Stimulated activated CD8-positive, alpha-beta memory T cell treated with anti-CD3 and anti-CD28 coated beads, Interleukin-2, amount 100 ng/mL, for 1 hour (primary cell): ENCODE measurements around the gene AP1M1.
"Not testable (repeated sequence)": the region's sequence is repeated elsewhere in the genome, so short reads cannot be mapped to it uniquely, and the experiment has no call there.

Source experiments
- DNase-seq, 2 donors: peaks; one replicate each; pipeline ENCODE4 v3.0.0-alpha.2; 2020; ENCODE audit warnings: low read depth in 2 of 2

Gene AP1M1

DNA sequence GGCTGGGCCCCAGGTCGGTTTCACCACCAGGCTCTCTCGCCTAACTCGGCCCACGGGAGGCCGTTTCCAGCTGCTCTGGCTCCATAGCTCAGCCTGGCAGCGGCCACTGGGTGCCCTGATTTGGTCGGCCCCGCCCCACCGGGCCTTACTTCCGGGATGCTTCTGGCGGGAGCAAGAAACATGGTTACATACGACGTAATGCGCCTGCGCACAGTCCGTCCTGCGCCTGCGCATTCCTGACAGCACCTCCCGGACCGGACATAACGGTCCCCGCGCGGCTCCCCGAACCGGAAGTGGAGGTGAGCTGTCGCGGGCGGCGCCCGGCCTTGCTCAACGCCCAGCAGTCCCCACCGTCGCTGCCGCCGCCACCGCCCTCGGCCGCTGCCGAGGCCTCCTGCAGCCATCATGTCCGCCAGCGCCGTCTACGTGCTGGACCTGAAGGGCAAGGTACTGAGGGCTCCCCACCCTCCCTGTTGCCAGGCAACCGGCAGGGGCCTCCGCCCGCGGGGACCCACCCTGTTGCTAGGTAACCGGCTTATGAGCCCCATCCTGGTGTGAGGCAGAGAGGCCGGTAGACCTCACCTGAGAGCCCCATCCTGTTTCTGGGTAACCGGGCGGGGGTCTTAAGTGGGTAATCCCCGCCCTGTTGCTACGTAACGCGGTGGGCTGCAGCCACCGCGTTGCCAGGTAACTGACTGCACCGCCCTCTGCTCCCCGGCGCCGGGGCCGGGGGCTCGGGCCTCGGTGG lies at the start of gene AP1M1:
Gene AP1M1, plus strand, starts transcription at position 290 of the 748 bp plus-strand sequence. Its CDS starts 116 bp downstream, at position 406.
- peak; percentile 97 to 98 for DNase-seq

GRCh38 chr19:16148443-16149229 lies 49.1 kb upstream of the AP1M1 start:
- DNase-seq = no peak

- no peak for DNase-seq
These were observed 44.0 kb upstream of the AP1M1 start for GRCh38 chr19:16153582-16154336.

- DNase-seq = no peak
These were observed 43.2 kb upstream of the AP1M1 start for GRCh38 chr19:16154557-16154956.

DNA sequence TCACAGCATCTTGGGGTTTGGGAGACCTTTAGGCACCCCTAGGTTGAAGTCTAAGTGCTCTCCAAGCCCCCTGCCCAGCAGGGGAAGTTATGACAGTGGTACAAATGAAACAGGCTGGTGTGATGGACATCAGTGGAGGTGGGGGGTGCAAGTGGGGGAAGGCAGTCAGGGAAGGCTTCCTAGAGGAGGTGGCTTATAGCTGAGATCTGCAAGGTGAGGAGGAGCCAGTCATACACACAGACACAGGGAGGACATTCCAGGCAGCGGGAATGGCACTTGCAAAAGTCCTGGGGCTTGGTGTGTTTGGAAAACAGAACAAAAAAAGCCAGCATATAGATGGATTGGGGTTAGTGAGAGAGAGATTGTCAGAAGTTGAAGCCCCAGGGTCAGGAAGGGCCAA lies 42.6 kb upstream of the AP1M1 start:
- no peak for DNase-seq

DNA sequence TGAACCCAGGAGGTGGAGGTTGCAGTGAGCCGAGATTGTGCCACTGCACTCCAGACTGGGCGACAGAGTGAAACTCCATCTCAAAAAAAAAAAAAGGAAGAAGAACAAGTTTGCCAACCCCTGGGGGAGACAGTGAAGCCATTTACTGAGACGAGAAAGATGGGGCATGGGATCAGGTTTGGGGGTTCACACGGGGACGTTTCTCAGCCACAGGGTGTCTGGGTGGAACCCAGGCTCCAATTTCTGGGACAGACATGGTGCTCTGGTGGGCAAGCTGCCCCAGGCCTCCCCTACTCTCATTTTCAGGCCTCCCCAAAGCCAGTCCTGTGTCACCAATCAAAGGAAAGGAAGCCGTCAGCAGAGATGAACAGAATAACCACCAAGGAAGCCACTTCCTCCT lies 40.8 kb upstream of the AP1M1 start:
- DNase-seq = no peak

GRCh38 chr19:16157601-16158000 lies 40.1 kb upstream of the AP1M1 start:
- no peak for DNase-seq

GRCh38 chr19:16159655-16160054 lies 38.1 kb upstream of the AP1M1 start:
- DNase-seq = no peak

DNA sequence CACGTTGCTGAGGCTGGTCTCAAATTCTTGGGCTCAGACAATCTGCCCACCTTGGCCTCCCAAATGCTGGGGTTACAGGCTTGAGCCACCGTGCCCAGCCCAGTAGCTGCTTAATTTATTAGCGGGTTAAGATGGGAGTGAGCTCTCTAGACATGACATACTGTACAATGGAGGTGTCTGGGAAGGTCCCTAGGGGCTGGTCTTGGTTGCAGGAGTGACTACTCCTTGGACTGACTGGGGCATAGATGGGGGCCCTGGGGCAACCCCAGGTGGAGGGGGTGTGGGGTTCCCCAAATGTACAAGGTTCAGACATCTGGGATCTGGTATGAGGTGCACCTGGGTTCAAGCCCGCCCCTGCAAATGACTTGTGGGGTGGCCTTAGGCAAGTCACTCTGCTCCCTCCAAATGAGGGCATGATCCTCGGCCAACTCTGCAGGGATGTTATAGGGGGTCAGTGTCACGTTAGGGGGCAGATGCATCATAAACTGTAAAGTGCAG lies 37.2 kb upstream of the AP1M1 start:
- DNase-seq = no peak

DNA sequence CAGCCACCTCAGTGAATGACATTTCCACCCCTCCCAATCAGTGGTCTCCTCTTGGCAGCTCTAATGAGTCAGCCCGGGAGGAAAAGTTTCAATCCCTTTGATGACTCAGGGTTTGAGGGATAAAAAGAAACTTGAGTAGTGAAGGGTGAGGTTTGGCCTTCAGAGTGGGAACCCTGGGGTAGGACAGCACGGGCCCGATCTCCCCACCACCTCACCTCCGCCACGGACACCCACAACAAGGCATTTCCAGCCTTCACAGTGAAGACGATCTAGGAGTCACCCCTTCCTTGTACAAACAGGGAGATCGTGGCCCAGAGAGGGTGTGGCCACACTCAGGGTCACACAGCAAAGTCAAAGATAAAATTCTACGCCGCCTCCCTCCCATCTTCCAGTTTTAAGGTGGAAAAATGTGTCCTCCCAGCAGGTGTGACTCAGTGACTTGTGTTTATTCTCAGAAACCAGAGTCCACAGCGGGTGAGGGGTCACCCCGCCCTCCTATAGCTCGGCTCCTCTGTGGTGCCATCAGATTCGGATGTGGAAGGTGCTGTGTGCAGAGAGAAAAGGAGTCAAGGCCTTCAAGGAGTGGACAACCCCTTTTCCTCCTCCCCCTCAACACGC lies 36.7 kb upstream of the AP1M1 start:
- no peak for DNase-seq

DNA sequence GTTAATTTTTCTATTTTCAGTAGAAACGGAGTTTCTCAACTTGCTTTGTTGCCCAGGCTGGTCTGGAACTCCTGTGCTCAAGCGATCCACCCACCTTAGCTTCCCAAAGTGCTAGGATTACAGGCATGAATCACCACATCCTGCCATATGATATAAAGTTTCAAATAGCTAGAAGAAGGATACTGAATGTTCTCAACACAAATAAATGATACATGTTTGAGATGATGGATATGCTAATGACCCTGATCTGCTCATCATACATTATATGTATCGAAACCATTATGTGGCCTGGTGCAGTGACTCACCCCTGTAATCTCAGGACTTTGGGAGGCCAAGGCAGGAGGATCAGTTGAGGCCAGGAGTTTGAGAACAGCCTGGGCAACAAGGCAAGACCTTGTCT lies 35.9 kb upstream of the AP1M1 start:
- no peak for DNase-seq

- DNase-seq = no peak
These were observed 33.4 kb upstream of the AP1M1 start for GRCh38 chr19:16164222-16164890.

- DNase-seq = no peak
These were observed 31.3 kb upstream of the AP1M1 start for GRCh38 chr19:16166417-16166816.

DNA sequence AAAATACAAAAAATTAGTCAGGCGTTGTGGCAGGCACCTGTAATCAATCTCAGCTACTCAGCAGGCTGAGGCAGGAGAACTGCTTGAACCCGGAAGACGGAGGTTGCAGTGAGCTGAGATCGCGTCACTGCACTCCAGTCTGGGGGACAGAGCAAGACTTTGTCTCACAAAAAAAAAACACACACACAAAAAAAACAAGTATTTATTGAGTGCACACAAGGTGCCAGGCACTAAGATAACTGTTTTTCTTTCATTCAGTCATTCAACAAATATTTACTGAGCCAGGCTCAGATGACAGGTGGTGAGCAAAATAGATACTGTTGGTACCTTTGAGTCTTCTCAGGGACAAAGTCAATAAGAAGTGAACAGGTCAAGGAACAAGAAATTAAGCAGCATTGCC lies 30.7 kb upstream of the AP1M1 start:
- no peak for DNase-seq

GRCh38 chr19:16168465-16169081 lies 29.1 kb upstream of the AP1M1 start:
- DNase-seq = no peak

GRCh38 chr19:16170134-16170533 lies 27.6 kb upstream of the AP1M1 start:
- DNase-seq = no peak

DNA sequence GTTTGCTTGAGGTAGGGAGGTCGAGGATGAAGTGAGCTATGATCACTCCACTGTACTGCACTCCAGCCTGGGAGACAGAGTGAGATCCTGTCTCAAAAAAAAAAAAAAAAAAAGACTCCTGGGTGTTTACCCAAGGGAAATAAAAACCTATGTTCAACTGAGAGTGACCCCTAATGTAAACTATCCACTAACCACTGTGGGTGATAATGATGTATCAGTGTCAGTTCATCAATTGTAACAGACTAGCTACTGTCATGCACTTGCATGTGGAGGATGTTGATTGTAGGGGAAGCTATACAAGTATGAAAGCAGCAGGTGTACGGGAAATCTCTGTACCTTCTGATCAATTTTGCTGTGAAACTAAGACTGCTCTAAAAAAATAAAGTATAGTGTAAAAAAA lies 21.8 kb upstream of the AP1M1 start:
- DNase-seq = no peak

- not testable (repeated sequence) for DNase-seq
These were observed 18.8 kb upstream of the AP1M1 start for GRCh38 chr19:16178866-16179265.

- no peak for DNase-seq
These were observed 17.1 kb upstream of the AP1M1 start for GRCh38 chr19:16180611-16181010.

- no peak for DNase-seq
These were observed 13.0 kb upstream of the AP1M1 start for GRCh38 chr19:16184665-16185122.
